ENCODE results near the gene C16orf89.

The C16orf89 gene

DNA sequence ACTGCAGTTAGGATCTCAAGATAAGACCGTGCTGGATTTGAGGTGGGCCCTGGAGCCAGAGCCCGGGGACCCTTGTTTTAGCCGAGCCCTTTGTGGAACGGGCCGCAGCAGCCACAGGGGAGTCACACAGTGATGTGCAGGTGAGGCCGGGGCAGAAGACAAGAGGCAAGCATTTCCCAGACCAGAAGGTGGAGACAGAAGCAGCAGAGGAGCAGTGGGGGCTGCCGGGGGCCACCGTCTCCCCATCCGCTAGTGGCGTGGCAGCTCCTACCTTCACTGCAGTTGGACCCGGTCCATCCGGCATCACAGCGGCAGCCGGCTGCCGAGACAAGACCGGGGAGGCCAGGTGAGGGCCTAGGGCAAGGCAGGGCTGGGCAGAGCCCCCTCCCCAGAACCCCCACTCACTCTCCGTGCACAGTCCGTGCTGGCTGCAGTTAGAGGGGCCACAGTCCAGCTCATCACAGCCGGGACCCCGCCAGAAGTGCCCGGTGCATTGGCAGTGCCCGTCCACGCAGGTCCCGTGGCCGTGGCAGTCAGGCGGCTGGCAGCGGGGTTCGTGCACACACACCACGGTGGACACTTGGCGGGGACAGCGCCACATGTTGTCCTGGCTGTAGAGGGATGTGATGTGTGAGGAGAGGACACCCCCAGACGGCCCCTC lies 38.1 kb downstream of the C16orf89 start:
- no peak for DNase-seq

DNA sequence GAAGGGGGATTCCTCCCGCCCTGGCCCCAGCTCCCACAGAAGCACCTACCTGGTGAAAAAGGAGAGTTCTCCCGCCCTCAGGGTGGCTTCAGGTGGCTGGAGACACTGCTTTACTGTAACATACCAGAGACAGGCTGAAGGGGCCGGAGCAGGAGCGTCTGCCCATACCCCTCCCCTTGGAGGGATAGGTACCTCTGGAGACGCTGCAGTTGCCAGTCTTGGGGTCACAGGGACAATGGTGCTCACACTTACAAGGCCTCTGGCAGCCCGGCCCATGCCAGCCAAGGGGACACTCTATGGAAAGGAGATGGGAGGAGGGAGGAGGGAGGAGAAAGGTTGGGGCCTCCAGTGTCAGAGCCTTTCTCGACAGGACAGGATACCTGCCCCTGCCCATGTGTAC lies 38.7 kb downstream of the C16orf89 start:
- DNase-seq, result no peak

DNA sequence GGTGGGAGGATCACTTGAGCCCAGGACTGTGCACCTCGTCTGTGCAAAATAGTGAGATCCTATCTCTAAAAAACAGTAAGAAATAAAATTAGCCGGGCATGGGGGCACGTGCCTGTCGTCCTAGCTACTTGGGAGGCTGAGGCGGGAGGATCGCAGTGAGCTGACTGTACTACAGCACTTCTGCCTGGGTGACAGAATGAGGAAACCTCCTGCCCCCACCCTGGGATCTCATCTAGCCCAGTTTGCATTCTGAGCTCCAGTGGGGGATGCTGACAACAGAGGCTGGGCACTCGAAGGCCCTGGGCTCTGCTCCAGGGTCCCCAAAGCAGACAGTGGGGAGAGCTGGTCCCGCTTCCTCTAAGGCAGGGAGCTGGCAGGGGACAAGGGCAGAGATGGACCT lies 39.1 kb downstream of the C16orf89 start:
- DNase-seq, result no peak

DNA sequence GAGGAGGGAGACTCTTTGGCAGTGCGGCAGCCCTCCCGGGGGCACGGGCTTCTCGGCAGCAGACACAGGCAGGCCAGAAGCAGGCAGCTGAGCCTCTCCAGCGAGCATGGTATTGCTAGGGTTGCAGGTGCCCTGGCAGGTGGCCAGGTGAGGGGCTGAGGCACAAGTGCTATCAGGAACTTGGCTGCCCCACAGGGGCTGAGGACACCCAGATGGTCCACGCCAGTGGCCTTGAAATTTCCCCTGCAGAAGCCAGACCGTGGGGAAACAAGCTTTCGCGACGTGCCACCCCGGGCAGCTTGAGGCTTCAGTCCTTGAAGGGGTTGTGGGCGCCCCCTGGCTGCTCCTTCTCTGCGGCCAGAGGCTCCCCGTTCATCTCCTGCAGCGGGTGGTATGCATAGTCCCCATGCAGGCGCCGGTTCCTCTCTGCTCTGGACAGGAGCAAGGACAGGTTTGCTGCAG lies 40.6 kb downstream of the C16orf89 start:
- no peak for DNase-seq

DNA sequence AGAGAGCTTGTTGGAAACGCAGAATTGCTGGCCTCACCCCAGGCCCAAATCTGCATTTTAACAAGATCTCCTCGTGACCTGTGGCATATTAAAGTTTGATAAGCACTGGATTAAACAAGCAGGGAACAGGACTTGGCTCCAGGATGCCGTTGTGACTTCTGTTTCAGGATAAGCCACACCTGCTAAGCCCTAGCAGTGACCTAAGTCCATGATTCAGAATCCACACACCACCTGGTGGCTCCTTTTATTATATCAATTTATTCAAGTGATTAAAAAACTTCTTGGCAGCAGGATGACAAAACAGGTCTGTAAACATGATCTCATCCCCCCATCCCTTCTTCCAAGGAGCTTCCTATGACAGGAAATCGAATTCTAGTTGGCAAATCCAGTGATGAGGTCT lies 41.1 kb downstream of the C16orf89 start:
- DNase-seq, result no peak

DNA sequence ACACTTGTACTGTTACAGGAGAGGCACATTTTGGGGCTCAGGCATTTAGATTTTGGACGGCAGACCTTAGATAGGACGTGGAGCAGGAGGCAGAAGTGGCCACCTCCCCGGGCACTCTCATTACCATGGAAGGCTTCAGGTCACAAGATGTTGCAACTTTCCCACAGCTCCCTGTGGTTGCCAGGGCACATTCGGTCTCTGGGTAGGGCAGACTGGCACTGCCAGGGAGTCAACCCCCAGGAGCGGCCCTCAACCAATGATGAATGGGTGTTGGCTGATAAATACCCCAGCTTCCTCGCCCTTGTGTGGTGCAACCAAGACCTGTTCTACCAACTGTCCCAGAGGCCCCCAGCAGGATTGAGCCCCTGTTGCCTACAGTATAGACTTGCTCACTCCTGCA lies 43.2 kb downstream of the C16orf89 start:
- DNase-seq, result no peak

DNA sequence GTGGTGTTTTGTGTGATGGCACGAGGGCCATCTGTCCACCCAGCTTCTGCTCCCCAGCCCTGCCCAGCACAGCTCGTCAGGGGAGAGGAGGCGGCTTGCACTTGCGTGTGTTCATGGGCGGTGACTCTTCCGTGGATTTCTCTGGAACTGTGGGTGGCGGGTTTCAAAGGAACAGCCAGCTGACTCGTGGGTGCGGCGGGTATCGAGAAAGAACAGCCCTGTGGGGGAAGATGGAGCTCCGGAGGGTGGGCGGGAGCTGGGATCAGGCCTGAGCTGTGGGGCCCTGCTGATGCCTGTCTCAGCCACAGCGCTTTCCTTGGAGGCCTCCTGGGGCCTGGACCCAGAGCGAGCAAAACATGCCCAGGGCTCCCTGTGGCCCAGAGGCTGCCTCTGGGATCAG lies 45.2 kb downstream of the C16orf89 start:
- DNase-seq, result no peak

DNA sequence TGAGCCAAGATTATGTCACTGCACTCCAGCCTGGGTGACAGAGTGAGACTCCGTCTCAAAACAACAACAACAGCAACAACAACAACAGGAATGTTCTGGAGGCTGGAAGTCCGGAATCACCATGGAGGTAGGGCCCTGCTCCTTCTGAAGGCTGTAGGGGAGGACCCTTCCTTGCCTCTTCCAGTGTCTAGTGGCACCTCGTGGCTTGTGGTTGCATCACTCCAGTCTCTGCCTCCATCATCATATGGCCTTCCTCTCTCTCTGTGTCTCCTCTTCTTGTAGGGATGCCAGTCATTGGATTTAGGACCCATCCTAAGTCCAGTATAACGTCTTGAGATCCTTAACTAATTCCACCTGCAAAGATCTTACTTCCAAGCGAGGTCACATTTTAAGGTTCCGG lies 46.0 kb downstream of the C16orf89 start:
- DNase-seq, result no peak

DNA sequence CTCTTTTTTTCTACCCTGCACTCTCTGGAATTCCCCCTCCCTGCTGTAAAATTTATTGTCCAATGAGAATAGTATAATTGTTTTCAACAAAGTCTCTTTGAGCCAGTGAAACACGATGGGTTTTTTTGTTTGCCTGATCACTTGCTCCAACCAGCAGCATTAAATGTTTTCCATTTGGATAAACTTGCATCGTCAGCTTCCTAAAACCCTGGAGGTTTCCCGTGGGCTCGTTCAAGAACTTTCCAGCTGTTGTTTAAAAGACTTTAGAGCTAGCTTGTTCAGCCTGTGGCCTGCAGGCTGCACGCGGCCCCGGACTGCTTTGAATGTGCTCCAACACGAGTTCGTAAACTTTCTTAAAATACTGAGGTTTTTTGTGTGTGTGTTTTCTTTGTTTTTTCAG lies 47.0 kb downstream of the C16orf89 start:
- DNase-seq, result no peak

DNA sequence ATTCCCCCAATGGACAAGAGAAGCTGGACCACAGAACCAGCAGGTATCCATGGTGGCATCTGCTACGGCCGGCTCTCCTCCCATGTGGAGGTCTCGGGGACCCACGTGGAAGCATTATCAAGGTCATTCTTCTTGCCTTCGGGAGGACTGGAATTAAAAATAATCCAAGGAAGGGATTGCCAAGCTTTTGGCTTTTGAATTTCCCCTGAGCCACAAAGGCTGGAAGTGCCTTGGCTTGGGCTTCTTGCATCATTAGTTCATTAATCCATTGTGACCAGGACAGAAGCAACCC lies 48.1 kb downstream of the C16orf89 start:
- DNase-seq, result no peak

DNA sequence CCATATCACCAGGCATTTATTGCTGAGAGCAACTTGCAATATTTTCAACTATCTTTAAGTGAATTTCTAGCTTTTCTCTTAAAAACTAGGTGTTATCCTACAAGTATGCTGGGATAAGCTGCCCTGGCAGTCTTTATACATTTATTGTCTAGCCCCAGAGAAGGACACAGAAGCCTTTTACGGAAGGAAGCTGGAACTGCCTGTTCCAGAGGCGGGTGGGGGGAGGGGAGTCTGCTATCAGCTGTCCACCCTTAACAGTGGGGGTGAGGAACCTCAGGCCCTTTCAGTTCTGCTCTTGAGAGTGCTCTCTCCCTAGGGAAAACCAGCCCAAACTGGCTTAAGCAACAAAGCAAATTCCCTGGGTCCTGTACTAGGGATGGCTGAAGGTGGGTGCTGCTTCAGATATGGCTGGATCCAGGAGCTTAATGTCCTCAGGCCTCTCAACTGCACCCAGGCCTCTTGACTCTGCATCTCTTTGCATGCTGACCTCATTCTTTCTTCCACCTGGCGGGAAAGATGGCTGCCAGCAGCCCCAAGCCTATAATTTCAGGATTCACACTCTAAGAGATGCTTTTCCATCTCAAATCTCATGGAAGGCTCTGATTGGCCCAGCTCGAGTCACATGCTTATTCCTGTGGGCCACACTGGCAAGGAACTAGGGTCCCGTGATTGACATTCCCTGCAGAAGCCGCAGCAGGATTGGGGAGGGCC lies 48.6 kb downstream of the C16orf89 start:
- DNase-seq, result no peak

DNA sequence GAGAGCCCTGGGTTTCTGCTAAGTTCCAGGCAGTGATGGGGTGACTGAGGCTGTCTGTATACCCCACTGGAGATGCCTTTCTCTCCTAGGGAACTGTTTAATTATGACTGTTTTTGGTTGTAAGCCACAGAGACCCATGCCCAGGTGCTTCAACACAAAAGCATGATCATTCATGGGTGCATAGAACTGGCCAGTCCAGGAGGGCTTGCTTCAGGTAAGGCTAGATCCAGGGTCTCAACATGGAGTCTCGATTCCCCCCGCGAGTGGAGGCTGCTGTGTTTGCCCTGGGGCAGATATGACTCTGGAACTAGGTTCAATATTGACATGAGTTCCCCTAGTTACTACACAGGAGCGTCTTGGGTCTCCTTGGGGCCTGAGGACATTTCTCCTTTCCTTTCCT lies 49.9 kb downstream of the C16orf89 start:
- no peak for DNase-seq

DNA sequence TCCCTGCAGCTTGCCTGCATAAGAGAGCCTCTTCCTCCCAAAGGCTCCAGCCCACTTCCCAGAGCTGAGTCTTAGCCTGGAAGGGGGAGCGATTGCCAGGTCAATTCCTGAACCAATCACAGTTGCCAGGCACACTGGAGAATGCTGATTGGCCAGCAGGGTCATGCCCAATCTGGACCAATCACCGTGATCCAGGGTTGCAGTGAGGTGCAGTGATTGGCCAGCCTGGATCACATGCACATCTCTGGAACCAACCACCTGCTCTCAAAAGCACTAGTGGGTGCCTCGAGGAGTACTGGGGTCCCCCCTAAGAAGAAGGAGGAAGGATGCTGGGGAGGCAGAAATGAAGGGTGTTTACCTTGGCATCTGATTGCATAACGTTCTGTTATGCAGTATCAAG lies 50.4 kb downstream of the C16orf89 start:
- DNase-seq, result no peak

DNA sequence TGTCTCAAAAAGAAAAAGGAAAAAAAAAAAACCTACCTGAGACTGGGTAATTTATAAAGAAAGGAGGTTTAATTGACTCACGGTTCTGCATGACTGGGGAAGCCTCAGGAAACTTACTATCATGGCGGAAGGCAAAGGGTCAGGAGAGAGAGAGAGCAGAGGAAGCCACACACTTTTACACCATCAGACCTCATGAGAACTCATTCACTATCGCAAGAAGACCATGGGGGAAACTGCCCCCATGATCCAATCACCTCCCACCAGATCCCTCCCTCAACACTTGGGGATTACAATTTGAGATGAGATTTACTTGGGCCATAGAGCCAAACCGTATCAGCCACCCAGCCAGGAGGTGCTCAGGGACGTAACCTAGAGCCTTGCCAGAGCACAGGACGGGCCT lies 52.9 kb downstream of the C16orf89 start:
- no peak for DNase-seq

DNA sequence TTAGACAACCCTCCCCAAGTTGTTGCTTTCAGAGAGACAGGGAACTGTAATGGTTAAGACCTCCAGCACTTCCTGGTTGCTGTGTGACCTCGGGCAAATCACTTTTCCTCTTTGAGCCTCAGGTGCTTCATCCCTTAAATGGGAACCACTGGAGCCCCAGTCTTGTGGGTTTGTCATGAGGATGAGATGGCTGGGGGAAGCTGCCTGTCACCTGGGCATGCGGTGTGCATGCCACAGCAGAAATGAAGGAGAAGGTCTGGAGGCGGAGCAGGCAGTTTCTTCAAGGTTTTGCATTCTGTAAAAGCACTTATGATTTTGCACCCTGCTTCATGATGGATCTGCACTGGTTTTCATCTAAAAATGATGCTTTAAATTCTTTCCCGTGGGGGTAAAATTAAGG lies 54.1 kb downstream of the C16orf89 start:
- DNase-seq, result no peak

DNA sequence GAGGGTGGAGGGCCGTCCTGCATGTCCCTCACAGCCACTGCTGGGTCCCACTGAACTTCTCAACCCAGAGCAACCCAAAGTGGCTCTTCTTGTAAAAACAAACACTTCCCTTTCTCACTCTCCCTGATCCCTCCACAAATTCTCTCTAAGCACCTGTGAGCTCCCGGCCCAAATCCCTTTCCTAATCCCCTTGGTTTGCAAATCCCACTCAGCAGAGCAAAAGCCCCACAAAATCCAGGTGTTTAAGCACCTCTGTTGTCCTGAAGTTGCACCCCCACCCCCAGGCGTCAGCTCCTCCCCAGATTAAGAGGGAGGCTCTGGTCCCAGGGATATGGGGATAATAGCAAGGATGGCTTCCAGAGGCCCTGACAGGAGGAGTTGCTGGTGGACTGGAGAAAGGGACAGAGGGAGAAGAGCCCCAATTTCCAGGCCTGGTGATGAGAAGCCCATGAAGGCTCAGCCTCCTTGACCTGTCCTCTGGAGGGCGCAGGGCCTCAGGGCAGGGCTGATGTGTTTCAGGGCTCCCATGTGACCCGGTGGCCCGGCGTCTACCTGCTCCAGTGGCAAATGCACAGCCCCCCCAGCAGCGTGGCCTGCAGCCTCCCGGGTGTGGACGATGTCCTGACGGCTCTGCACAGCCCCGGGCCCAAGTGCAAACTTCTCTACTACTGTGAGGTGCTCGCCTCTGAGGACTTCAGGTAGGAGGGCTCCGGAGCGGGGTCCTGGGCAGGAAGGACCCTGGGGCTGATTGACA lies 55.0 kb downstream of the C16orf89 start:
- DNase-seq, result no peak

DNA sequence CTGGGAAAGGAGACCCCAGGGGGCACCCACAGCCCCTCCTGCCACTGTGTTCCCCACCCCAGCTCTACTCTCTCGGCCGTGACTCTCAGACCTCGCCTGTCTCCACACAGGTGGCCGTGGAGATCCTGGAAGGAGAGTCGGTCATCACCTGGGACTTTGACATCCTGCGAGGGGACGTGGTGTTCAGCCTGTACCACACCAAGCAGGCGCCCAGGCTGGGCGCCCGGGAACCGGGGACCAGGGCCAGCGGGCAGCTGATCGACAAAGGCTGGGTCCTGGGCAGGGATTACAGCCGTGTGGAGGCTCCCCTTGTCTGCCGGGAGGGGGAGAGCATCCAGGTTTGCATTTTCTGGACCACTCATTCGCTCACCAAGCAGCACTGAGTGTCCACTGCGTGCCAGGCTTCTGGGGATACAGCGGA lies 57.4 kb downstream of the C16orf89 start:
- DNase-seq, result no peak

DNA sequence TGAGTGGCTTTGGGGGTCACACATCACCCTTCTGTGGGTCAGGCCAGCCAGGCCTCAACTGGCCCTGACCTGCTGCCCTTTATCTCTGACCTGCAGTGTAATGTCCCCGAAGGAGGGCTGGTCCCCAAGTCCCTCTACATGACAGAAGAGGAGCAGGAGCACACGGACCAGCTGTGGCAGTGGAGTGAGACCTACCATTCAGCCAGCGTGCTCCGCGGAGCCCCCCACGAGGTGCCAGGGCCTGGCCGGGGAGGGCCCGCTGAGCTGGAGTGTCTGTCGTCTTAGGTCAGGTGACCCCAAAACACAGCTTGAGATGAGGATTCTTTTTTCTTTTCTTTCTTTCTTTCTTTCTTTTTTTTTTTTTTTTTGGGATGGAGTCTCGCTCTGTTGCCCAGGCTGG lies 58.5 kb downstream of the C16orf89 start:
- no peak for DNase-seq

DNA sequence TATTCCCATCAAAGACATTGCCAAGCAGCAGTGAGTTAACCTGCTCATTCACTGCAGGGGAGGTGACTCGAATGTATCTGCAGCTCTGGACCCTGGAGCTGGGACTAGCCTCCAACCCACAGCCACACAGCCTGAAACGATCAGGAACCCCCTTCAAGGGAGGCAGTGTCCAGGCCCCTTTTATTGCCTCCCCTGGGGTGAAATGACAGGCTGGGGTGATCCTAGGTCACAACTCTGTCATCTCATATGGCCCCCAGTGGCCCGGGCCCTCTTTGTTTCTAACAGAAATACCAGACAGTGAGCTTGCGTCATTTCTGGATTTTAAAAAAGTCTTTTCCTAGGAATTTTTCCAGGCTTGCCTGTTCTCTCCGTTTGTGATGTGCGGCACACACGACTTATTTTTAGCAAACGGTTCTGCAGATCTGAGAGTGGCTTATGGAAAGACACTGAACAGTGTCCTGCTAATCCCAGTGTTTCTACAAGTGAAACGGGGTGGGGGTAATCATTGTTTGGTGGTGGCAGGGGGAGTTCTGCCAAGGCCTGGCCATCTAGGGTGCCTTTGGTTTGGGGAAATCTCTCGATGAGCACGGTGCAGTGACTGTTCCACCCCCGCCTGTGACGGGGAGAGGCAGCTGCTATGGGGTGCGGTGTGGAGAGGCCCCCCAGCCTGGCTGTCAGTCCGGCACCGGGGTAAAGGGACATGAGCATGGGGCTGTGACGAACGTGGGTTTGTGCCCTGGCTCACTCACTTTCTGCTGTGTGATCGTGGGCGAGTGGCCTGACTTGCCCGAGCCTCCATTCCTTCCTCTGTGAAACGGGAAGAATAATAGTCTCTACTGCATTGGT lies 59.2 kb downstream of the C16orf89 start:
- no peak for DNase-seq

DNA sequence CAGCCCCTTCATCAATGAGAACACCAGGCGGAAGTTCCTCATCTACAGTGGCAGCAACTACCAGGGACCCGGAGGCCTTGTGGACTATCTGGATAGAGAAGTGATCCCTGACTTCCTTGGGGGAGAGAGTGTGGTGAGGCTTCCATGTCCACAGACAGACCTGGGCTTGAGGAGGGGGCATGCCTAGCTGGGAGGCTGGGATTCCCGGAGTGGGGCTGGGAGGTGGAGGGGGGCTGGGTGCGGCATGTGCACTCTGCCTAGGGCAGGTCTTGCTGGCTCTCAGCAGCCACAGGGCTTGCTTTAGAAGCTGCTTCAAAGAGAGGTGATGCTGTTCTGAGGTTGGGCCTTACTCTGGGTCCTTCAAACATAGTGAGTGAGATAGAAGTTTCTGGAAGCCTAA lies 59.8 kb downstream of the C16orf89 start:
- DNase-seq, result no peak

DNA sequence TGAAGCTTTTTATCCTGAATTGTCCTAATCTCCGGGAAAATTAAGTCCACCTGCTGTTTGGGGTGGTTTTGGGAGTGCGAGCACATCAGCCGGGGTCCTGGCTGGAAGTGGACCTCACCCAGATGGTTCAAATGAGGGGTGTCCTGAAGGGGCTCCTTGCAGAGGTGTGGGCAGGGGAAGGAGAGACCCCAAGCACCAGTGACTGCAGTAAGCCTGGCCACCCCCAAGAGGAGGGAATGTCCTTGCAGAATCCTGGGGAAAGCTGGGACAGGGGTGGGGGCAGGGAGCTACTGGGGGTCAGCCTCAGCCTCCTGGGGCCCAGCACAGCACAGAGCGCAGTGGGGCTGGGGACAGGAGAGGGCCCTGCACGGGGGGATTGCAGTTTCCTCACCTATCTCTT lies 61.4 kb downstream of the C16orf89 start:
- no peak for DNase-seq

DNA sequence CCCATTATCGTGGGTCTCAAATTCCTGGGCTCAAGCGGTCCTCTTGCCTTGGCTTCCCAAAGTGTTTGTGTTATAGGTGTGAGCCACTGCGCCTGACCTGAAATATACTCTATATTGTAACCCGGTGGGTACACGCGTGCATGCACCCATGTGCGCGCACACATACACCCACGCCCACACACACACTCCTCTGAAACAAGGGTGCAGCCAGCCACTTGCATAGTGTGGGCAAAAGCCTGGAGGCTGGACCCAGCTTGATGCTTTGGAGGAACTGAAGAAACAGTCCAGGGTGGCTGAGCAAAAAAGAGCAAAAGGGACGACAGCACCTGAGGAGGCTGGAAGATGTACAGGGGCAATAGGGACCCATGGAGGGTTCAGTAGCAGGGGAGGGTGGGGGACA lies 61.9 kb downstream of the C16orf89 start:
- DNase-seq, result no peak

DNA sequence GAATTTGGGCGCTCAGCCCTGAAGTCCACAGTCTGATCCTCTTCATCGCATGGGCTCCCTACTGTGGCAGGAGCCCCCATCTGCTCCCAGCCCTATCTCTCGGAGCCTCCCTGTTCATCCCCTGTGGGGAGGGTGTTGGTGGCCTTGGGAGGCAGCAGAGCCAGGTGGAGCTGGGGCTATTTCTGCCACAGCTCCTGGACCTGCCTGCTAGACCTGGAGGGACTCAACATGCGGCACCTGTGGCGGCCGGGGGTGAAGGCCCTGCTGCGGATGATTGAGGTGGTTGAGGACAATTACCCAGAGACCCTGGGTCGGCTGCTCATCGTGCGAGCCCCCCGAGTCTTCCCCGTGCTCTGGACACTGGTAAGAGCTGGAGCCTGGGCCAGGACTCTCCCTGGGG lies 62.5 kb downstream of the C16orf89 start:
- no peak for DNase-seq
